ENCODE measurements around the gene HEG1.

GRCh38 chr3:124928333-124929202 is 127.2 kb downstream of the HEG1 start:
- TF ChIP-seq, protein P1, sequence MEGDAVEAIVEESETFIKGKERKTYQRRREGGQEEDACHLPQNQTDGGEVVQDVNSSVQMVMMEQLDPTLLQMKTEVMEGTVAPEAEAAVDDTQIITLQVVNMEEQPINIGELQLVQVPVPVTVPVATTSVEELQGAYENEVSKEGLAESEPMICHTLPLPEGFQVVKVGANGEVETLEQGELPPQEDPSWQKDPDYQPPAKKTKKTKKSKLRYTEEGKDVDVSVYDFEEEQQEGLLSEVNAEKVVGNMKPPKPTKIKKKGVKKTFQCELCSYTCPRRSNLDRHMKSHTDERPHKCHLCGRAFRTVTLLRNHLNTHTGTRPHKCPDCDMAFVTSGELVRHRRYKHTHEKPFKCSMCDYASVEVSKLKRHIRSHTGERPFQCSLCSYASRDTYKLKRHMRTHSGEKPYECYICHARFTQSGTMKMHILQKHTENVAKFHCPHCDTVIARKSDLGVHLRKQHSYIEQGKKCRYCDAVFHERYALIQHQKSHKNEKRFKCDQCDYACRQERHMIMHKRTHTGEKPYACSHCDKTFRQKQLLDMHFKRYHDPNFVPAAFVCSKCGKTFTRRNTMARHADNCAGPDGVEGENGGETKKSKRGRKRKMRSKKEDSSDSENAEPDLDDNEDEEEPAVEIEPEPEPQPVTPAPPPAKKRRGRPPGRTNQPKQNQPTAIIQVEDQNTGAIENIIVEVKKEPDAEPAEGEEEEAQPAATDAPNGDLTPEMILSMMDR (IDR thresholded peaks at IDR 0.05) = no peak
- no peak for TF ChIP-seq POLR2A (IDR thresholded peaks at IDR 0.05)

Data from lower leg skin (tissue), 3 donors.